ENCODE measurements around the gene KIF3A. TPM values are rescaled to one million over a fixed set of nuclear protein-coding genes. Genes with fewer than 3 reads are reported as not detected.
A peak's percentile ranks its signal among the peaks of the same experiment; 100 is the strongest.

Gene KIF3A
- total RNA-seq, 1 donor from 2014 or later: 33.6 TPM

DNA sequence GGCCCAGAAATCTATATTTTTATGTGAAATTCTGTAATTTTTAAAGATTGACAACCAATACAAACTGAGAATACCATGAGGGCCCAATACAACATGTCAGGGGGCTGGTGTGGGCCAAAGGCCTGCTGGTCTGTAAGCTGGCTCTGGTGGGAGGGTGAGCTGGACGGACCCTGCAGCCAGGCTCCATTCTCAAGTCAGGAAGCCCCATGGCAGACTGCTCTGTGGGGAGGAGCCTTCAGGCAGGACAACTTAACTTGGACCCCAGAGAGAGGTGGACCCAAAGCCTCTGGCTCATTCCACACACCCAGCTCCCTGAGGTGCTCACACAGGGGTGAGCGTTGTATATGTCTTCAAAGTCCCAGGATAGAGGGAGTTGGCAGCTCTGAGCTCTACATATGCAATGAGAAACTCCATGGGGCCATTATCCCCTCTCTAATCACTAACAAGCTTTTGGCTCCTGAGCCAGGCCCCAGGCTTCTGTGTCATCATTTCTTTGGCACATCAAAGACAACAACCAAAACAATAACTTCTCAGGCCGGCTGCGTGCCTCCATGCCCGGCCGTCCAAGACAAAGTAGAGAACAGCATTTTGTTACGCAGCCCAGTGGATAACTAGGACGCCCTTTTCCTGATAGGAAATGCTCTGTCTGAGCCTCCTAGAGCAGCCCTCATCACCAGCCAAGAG is 33.3 kb upstream of the KIF3A start:
- Mint-ChIP-seq H3K36me3 (ENCODE audit: insufficient read depth) (no peaks in the 10 kb centered on the region), H3K27me3 (no peaks in the 10 kb centered on the region), H3K4me1 (ENCODE audit: low read depth) (peaks cover 5% of the 10 kb centered on the region), H3K9me3 (ENCODE audit: low read depth) (no peaks in the 10 kb centered on the region), H3K4me3 (ENCODE audit: low read depth) (no peak overlapping the region), H3K27ac (no peak overlapping the region)
- no peak for DNase-seq (ENCODE audit: low spot score, unreplicated experiment)
- TF ChIP-seq CTCF (IDR thresholded peaks at IDR 0.05; ENCODE audit: unreplicated experiment): no peak

DNA sequence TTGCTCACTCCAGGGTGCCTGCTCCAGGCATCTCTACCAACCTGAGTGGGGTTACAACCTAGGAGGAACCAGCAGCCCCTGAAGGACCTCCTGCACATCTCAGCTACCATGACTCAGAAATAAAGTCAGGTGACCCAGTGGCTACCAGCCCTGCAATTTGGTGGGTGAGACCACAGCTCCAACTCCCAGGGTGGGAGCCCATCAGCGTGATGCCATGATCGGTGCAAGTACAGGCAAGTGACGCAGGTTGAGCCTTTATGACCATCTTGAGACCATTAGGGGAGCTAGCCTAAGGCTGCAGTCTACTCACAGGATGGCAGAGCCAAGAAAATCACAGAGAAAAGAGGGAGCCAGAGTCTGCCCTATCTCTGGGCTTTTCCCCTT is 31.1 kb upstream of the KIF3A start:
- DNase-seq (ENCODE audit: low spot score, unreplicated experiment): no peak
- Mint-ChIP-seq H3K27me3 (no peaks in the 10 kb centered on the region), H3K4me1 (ENCODE audit: low read depth) (peaks cover 1% of the 10 kb centered on the region), H3K27ac (no peak overlapping the region), H3K36me3 (ENCODE audit: insufficient read depth) (peaks cover 2% of the 10 kb centered on the region), H3K9me3 (ENCODE audit: low read depth) (no peaks in the 10 kb centered on the region), H3K4me3 (ENCODE audit: low read depth) (no peak overlapping the region)
- no peak for TF ChIP-seq CTCF (IDR thresholded peaks at IDR 0.05; ENCODE audit: unreplicated experiment)

GRCh38 chr5:132767150-132767549 is 29.8 kb upstream of the KIF3A start:
- H3K27me3 Mint-ChIP-seq: no peaks in the 10 kb centered on the region
- TF ChIP-seq CTCF (IDR thresholded peaks at IDR 0.05; ENCODE audit: unreplicated experiment): no peak
- peaks cover 1% of the 10 kb centered on the region for H3K4me1 Mint-ChIP-seq (ENCODE audit: low read depth)
- no peak overlapping the region for H3K4me3 Mint-ChIP-seq (ENCODE audit: low read depth)
- peaks cover 9% of the 10 kb centered on the region for H3K36me3 Mint-ChIP-seq (ENCODE audit: insufficient read depth)
- H3K27ac Mint-ChIP-seq: peak overlapping the region; percentile 42
- DNase-seq (ENCODE audit: low spot score, unreplicated experiment): no peak
- no peaks in the 10 kb centered on the region for H3K9me3 Mint-ChIP-seq (ENCODE audit: low read depth)

DNA sequence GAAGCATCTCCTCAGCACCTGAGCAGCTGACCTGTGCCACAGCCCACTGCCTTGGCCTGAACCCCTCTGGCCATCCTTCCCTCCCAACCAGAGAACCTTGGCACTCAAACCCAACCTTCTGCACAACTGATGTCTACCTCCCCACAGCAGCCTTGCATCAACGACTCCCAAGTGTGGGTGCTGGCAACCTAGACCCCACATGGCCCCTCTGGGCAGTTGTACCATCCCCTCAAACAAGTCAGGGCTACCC is 29.4 kb upstream of the KIF3A start:
- no peak overlapping the region for H3K4me3 Mint-ChIP-seq (ENCODE audit: low read depth)
- TF ChIP-seq CTCF (IDR thresholded peaks at IDR 0.05; ENCODE audit: unreplicated experiment): no peak
- H3K4me1 Mint-ChIP-seq (ENCODE audit: low read depth): peaks cover 1% of the 10 kb centered on the region
- no peaks in the 10 kb centered on the region for H3K9me3 Mint-ChIP-seq (ENCODE audit: low read depth)
- H3K27me3 Mint-ChIP-seq: no peaks in the 10 kb centered on the region
- H3K27ac Mint-ChIP-seq: no peak overlapping the region
- no peak for DNase-seq (ENCODE audit: low spot score, unreplicated experiment)
- peaks cover 9% of the 10 kb centered on the region for H3K36me3 Mint-ChIP-seq (ENCODE audit: insufficient read depth)

- DNase-seq (ENCODE audit: low spot score, unreplicated experiment): no peak
- no peaks in the 10 kb centered on the region for H3K9me3 Mint-ChIP-seq (ENCODE audit: low read depth)
- H3K27me3 Mint-ChIP-seq: no peaks in the 10 kb centered on the region
- H3K27ac Mint-ChIP-seq: no peak overlapping the region
- no peaks in the 10 kb centered on the region for H3K4me1 Mint-ChIP-seq (ENCODE audit: low read depth)
- peaks cover 9% of the 10 kb centered on the region for H3K36me3 Mint-ChIP-seq (ENCODE audit: insufficient read depth)
- no peak for TF ChIP-seq CTCF (IDR thresholded peaks at IDR 0.05; ENCODE audit: unreplicated experiment)
- no peak overlapping the region for H3K4me3 Mint-ChIP-seq (ENCODE audit: low read depth)
These were observed 28.9 kb upstream of the KIF3A start for GRCh38 chr5:132766020-132766805.

Measured in progenitor cell of endocrine pancreas (in vitro differentiated cells).